Urothelium cell line (cell line): Measurements from ENCODE around the gene SLC5A2.
"Not testable (repeated sequence)": the region's sequence is repeated elsewhere in the genome, so short reads cannot be mapped to it uniquely, and the experiment has no call there.

Experiments
- DNase-seq: peaks from one replicate; pipeline ENCODE4 v3.0.0; 2011; ENCODE audit warnings: low spot score, mixed read lengths
- FAIRE-seq: peaks from 2 replicates; lab custom pipeline; 2011; peaks lifted over from hg19 to GRCh38; lab: Jason Lieb, UNC

Gene SLC5A2

GRCh38 chr16:31523768-31524167 is 40.8 kb downstream of the SLC5A2 start:
- DNase-seq, FAIRE-seq: not testable (repeated sequence)

GRCh38 chr16:31525113-31525512 is 42.2 kb downstream of the SLC5A2 start:
- DNase-seq (no peak), FAIRE-seq (no peak)

- FAIRE-seq (no peak), DNase-seq (no peak)
Observed at GRCh38 chr16:31527734-31528274, 44.9 kb downstream of the SLC5A2 start, which contains the start of gene AHSP. Gene AHSP (plus strand): TSS chr16:31527900. CDS start chr16:31528140, 240 bp downstream.

- DNase-seq (no peak), FAIRE-seq (no peak)
Observed at GRCh38 chr16:31528523-31529107, 45.7 kb downstream of the SLC5A2 start.

GRCh38 chr16:31529108-31529936 is 46.4 kb downstream of the SLC5A2 start:
- no peak for FAIRE-seq
- peak; percentile 30 for DNase-seq

- no peak for DNase-seq
- FAIRE-seq, result no peak
Observed at GRCh38 chr16:31529937-31530312, 47.0 kb downstream of the SLC5A2 start.

- no peak for FAIRE-seq
- DNase-seq, result no peak
Observed at GRCh38 chr16:31530405-31530804, 47.5 kb downstream of the SLC5A2 start.

- DNase-seq, result no peak
- no peak for FAIRE-seq
Observed at GRCh38 chr16:31531096-31531495, 48.2 kb downstream of the SLC5A2 start.

- FAIRE-seq, result no peak
- DNase-seq, result no peak
Observed at GRCh38 chr16:31532120-31532519, 49.2 kb downstream of the SLC5A2 start.

- FAIRE-seq, result no peak
- DNase-seq, result no peak
Observed at GRCh38 chr16:31532896-31533295, 50.0 kb downstream of the SLC5A2 start.

GRCh38 chr16:31535737-31536136 is 52.8 kb downstream of the SLC5A2 start:
- DNase-seq, result no peak
- no peak for FAIRE-seq

GRCh38 chr16:31536804-31537361 is 54.0 kb downstream of the SLC5A2 start:
- no peak for FAIRE-seq

GRCh38 chr16:31537362-31538242 is 54.7 kb downstream of the SLC5A2 start:
- DNase-seq (no peak), FAIRE-seq (no peak)

More at GRCh38 chr16:31536804-31537361, 54.0 kb downstream of the SLC5A2 start:
- DNase-seq, result no peak

GRCh38 chr16:31538243-31538598 is 55.3 kb downstream of the SLC5A2 start:
- DNase-seq, FAIRE-seq: not testable (repeated sequence)

- not testable (repeated sequence) for DNase-seq, FAIRE-seq
Observed at GRCh38 chr16:31539762-31540161, 56.8 kb downstream of the SLC5A2 start.
